Breast epithelium (tissue), 3 donors: Measurements from ENCODE around the gene CRIM1.

Experiments
- CTCF ChIP-seq, 3 donors: fragments of 450-650 bp; IDR thresholded peaks; one replicate each; pipeline ENCODE4 v1.5.1; 2016 to 2017; ENCODE audit warnings: antibody characterized with exemption in 3 of 3, mild to moderate bottlenecking in 3 of 3, moderate library complexity in 3 of 3
- POLR2AphosphoS5 ChIP-seq, 3 donors: sonication (generic); formaldehyde crosslinking; IDR thresholded peaks; one replicate each; pipeline ENCODE4 v1.6.1; 2017; ENCODE audit warnings: antibody characterized with exemption in 3 of 3

GRCh38 chr2:36597003-36597531 is 241.5 kb downstream of the CRIM1 start:
- no peak for TF ChIP-seq CTCF (IDR thresholded peaks at IDR 0.05)
- no peak for TF ChIP-seq POLR2AphosphoS5 (IDR thresholded peaks at IDR 0.05)
